Astrocyte (in vitro differentiated cells and primary cell): ENCODE results near the gene ALDH1A3. TPM values are rescaled to one million over a fixed set of nuclear protein-coding genes. Genes with fewer than 3 reads are reported as not detected.

Experiments
- DNase-seq: peaks from one replicate; pipeline ENCODE4 v3.0.0-alpha.2; 2010; ENCODE audit warnings: low read depth
- FAIRE-seq: peaks from 2 replicates; lab custom pipeline; 2011; peaks lifted over from hg19 to GRCh38; lab: Jason Lieb, UNC
- H2AFZ ChIP-seq: 2 replicates; pipeline ENCODE4 v1.6.0; 2012; ENCODE audit warnings: low read depth, low read length, inconsistent platforms
- H3K27ac ChIP-seq: 2 replicates; pipeline ENCODE4 v1.5.1; 2011; ENCODE audit warnings: low read depth, low read length, inconsistent platforms
- H3K27me3 ChIP-seq: 2 replicates; pipeline ENCODE4 v1.6.0; 2011; ENCODE audit warnings: low read length, inconsistent platforms; ENCODE audit not compliant: insufficient read depth
- H3K36me3 ChIP-seq: 2 replicates; pipeline ENCODE4 v1.5.1; 2011; ENCODE audit warnings: low read length, inconsistent platforms; ENCODE audit not compliant: insufficient read depth
- H3K4me1 ChIP-seq: 2 replicates; pipeline ENCODE4 v1.5.1; 2011; ENCODE audit warnings: low read length, inconsistent platforms; ENCODE audit not compliant: insufficient read depth
- H3K4me2 ChIP-seq: 2 replicates; pipeline ENCODE4 v1.6.0; 2012; ENCODE audit warnings: low read length, inconsistent platforms
- H3K4me3 ChIP-seq: 2 replicates; pipeline ENCODE4 v1.5.1; 2011; ENCODE audit warnings: low read depth, mild to moderate bottlenecking, low read length, inconsistent platforms; ENCODE audit not compliant: insufficient read depth
- H3K79me2 ChIP-seq: 2 replicates; pipeline ENCODE4 v1.6.0; 2012; ENCODE audit warnings: mild to moderate bottlenecking, low read length, inconsistent platforms; ENCODE audit not compliant: insufficient read depth
- H3K9ac ChIP-seq: 2 replicates; pipeline ENCODE4 v1.6.0; 2012; ENCODE audit warnings: mild to moderate bottlenecking, low read length, inconsistent platforms
- H3K9me3 ChIP-seq: 2 replicates; pipeline ENCODE4 v1.5.1; 2012; ENCODE audit warnings: low read depth, mild to moderate bottlenecking, low read length, inconsistent platforms; ENCODE audit not compliant: insufficient read depth
- H4K20me1 ChIP-seq: 2 replicates; pipeline ENCODE4 v1.6.0; 2012; ENCODE audit warnings: low read length, inconsistent platforms; ENCODE audit not compliant: insufficient read depth
- H3K27ac Mint-ChIP-seq: one replicate; pipeline ENCODE4 v1.8.0; 2021; ENCODE audit warnings: mild to moderate bottlenecking, mixed read lengths; ENCODE audit not compliant: unreplicated experiment
- H3K27me3 Mint-ChIP-seq: one replicate; pipeline ENCODE4 v1.8.0; 2021; ENCODE audit warnings: low read depth, mixed read lengths; ENCODE audit not compliant: unreplicated experiment
- H3K36me3 Mint-ChIP-seq: one replicate; pipeline ENCODE4 v1.8.0; 2021; ENCODE audit warnings: low read depth, mixed read lengths; ENCODE audit not compliant: unreplicated experiment
- H3K4me1 Mint-ChIP-seq: one replicate; pipeline ENCODE4 v1.8.0; 2021; ENCODE audit warnings: low read depth, mixed read lengths; ENCODE audit not compliant: unreplicated experiment
- H3K4me3 Mint-ChIP-seq: one replicate; pipeline ENCODE4 v1.8.0; 2021; ENCODE audit warnings: mild to moderate bottlenecking, moderate library complexity, mixed read lengths; ENCODE audit not compliant: unreplicated experiment
- H3K9me3 Mint-ChIP-seq: one replicate; pipeline ENCODE4 v1.8.0; 2021; ENCODE audit warnings: mild to moderate bottlenecking, mixed read lengths; ENCODE audit not compliant: unreplicated experiment
- CTCF ChIP-seq: IDR thresholded peaks from 2 replicates; pipeline ENCODE4 v1.5.1; 2011; ENCODE audit warnings: low read depth, mild to moderate bottlenecking, inconsistent platforms, low read length, moderate library complexity; ENCODE audit not compliant: insufficient read depth
- EZH2 ChIP-seq: IDR thresholded peaks from 2 replicates; pipeline ENCODE4 v1.6.1; 2012; ENCODE audit warnings: mild to moderate bottlenecking, low read length, inconsistent platforms; ENCODE audit not compliant: insufficient read depth
- total RNA-seq: library from RNA; stranded (reverse); gene quantifications from 2 replicates; pipeline ENCODE4 v1.2.1, GENCODE V29; 2021

The ALDH1A3 gene
- total RNA-seq, 1 donor from 2014 or later = 0.95 TPM

- Histone ChIP-seq H2AFZ (no peak overlapping the region), H3K4me1 (no peaks in the 10 kb centered on the region), H3K79me2 (no peaks in the 10 kb centered on the region), H3K4me2 (no peak overlapping the region), H3K36me3 (no peaks in the 10 kb centered on the region), H3K9ac (no peak overlapping the region), H3K27me3 (no peaks in the 10 kb centered on the region), H3K27ac (no peak overlapping the region), H4K20me1 (no peaks in the 10 kb centered on the region), H3K4me3 (no peak overlapping the region), H3K9me3 (peaks cover 2% of the 10 kb centered on the region)
- H3K9me3 Mint-ChIP-seq = no peaks in the 10 kb centered on the region
- TF ChIP-seq CTCF (no peak), EZH2 (no peak)
- no peak for FAIRE-seq
- no peak for DNase-seq
- no peak overlapping the region for H3K4me3 Mint-ChIP-seq
- H3K27me3 Mint-ChIP-seq = peaks cover 1% of the 10 kb centered on the region
- no peak overlapping the region for H3K27ac Mint-ChIP-seq
- no peaks in the 10 kb centered on the region for H3K36me3 Mint-ChIP-seq
- H3K4me1 Mint-ChIP-seq = no peaks in the 10 kb centered on the region
Observed at GRCh38 chr15:100944986-100945385, 65.4 kb downstream of the ALDH1A3 start.

GRCh38 chr15:100947760-100948429, 68.3 kb downstream of the ALDH1A3 start:
- no peak overlapping the region for H3K4me3 Mint-ChIP-seq
- H3K79me2 ChIP-seq = no peaks in the 10 kb centered on the region
- no peak overlapping the region for H3K27ac ChIP-seq

More at GRCh38 chr15:100947760-100948429, 68.3 kb downstream of the ALDH1A3 start:
- Mint-ChIP-seq H3K36me3 (no peaks in the 10 kb centered on the region), H3K27me3 (peaks cover 1% of the 10 kb centered on the region), H3K9me3 (no peaks in the 10 kb centered on the region), H3K27ac (no peak overlapping the region), H3K4me1 (no peaks in the 10 kb centered on the region)
- no peaks in the 10 kb centered on the region for H3K27me3 ChIP-seq
- H3K9ac ChIP-seq = no peak overlapping the region
- no peak overlapping the region for H3K4me2 ChIP-seq
- FAIRE-seq = no peak
- no peak overlapping the region for H3K4me3 ChIP-seq
- no peaks in the 10 kb centered on the region for H3K36me3 ChIP-seq
- H2AFZ ChIP-seq = no peak overlapping the region
- no peaks in the 10 kb centered on the region for H3K9me3 ChIP-seq
- DNase-seq = no peak
- no peaks in the 10 kb centered on the region for H4K20me1 ChIP-seq
- no peaks in the 10 kb centered on the region for H3K4me1 ChIP-seq
- TF ChIP-seq CTCF = no peak
- TF ChIP-seq EZH2 = no peak
